ENCODE results near the gene KRT36.

Gene KRT36

GRCh38 chr17:41513168-41513547, 23.4 kb upstream of the KRT36 start:
- TF ChIP-seq SPI1 (IDR thresholded peaks at IDR 0.05; ENCODE audit: low read depth, low read length) (no peak), POU2F2 (IDR thresholded peaks at IDR 0.05; ENCODE audit: low read depth, low read length) (no peak), POLR2A (IDR thresholded peaks at IDR 0.05; ENCODE audit: low read depth, low read length) (no peak)
- FAIRE-seq = no peak
- DNase-seq (ENCODE audit: insufficient read length, low spot score) = no peak

DNA sequence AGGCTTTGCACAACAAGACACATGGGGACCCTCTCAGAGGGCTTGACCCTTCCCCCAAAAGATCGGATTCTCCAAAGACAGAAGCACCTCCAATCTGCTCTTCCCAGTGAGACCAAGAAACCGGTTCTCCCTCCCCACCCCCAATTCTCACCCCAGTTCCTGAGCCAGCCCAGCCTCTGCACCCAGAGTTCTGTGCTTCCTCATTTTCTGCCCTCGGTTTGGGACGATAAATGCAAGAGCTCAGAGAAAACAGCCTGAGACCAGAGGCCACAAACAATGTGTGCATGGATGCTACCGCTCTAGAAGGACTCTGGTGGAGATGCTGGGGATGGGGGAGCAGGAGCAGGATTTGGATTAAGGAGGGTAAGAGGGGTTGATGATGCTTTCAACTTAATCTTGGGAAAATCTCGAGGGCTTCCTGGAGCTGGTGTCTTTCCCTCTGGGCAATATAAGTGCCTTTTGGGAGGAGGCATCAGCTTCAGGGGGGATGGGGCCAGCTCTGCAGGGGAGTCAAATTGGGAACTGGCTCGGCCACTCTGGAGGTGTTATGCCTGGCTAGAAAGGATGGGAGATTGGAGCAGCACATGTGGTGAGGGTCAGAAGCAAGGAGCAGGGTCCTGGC, 22.9 kb upstream of the KRT36 start:
- no peak for TF ChIP-seq POLR2A (IDR thresholded peaks at IDR 0.05; ENCODE audit: low read depth, low read length)
- TF ChIP-seq PAX5 (IDR thresholded peaks at IDR 0.05; ENCODE audit: insufficient read depth, low read length, severe bottlenecking) = no peak
- TF ChIP-seq POLR2AphosphoS5 (IDR thresholded peaks at IDR 0.05; ENCODE audit: low read depth, low read length) = no peak
- no peak for TF ChIP-seq SPI1 (IDR thresholded peaks at IDR 0.05; ENCODE audit: low read depth, low read length)
- TF ChIP-seq POU2F2 (IDR thresholded peaks at IDR 0.05; ENCODE audit: low read depth, low read length) = no peak
- TF ChIP-seq TAF1 (IDR thresholded peaks at IDR 0.05; ENCODE audit: low read depth, low read length) = no peak
- FAIRE-seq (no peak), DNase-seq (ENCODE audit: insufficient read length, low spot score) (no peak)

DNA sequence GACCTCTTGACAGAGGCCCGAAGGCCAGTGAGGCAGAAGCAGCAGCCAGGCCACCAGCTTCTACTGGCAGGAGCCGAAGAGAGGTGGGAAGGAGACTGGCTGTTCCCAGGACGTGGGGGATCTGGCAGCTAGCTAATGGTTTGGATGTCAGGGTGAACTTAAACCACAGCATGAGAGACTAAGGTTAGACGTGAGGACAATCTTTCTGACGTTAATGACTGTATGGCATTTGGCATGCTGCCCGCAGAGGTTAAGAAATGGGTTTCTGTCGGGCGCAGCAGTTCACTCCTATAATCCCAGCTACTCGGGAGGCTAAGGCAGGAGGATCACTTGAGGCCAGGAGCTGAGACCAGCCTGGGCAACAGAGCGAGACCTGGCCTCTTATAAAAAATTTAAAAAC, 22.0 kb upstream of the KRT36 start:
- FAIRE-seq (no peak), DNase-seq (ENCODE audit: insufficient read length, low spot score) (no peak)
- no peak for TF ChIP-seq TAF1 (IDR thresholded peaks at IDR 0.05; ENCODE audit: low read depth, low read length)
- no peak for TF ChIP-seq POLR2A (IDR thresholded peaks at IDR 0.05; ENCODE audit: low read depth, low read length)
- TF ChIP-seq PAX5 (IDR thresholded peaks at IDR 0.05; ENCODE audit: insufficient read depth, low read length, severe bottlenecking) = no peak
- no peak for TF ChIP-seq POLR2AphosphoS5 (IDR thresholded peaks at IDR 0.05; ENCODE audit: low read depth, low read length)
- TF ChIP-seq POU2F2 (IDR thresholded peaks at IDR 0.05; ENCODE audit: low read depth, low read length) = no peak
- no peak for TF ChIP-seq SPI1 (IDR thresholded peaks at IDR 0.05; ENCODE audit: low read depth, low read length)

GRCh38 chr17:41511116-41511515, 21.4 kb upstream of the KRT36 start:
- DNase-seq (ENCODE audit: insufficient read length, low spot score) (no peak), FAIRE-seq (no peak)
- TF ChIP-seq TAF1 (IDR thresholded peaks at IDR 0.05; ENCODE audit: low read depth, low read length) (no peak), PAX5 (IDR thresholded peaks at IDR 0.05; ENCODE audit: insufficient read depth, low read length, severe bottlenecking) (no peak), POLR2A (IDR thresholded peaks at IDR 0.05; ENCODE audit: low read depth, low read length) (no peak), POLR2AphosphoS5 (IDR thresholded peaks at IDR 0.05; ENCODE audit: low read depth, low read length) (no peak), SPI1 (IDR thresholded peaks at IDR 0.05; ENCODE audit: low read depth, low read length) (no peak), POU2F2 (IDR thresholded peaks at IDR 0.05; ENCODE audit: low read depth, low read length) (no peak)

DNA sequence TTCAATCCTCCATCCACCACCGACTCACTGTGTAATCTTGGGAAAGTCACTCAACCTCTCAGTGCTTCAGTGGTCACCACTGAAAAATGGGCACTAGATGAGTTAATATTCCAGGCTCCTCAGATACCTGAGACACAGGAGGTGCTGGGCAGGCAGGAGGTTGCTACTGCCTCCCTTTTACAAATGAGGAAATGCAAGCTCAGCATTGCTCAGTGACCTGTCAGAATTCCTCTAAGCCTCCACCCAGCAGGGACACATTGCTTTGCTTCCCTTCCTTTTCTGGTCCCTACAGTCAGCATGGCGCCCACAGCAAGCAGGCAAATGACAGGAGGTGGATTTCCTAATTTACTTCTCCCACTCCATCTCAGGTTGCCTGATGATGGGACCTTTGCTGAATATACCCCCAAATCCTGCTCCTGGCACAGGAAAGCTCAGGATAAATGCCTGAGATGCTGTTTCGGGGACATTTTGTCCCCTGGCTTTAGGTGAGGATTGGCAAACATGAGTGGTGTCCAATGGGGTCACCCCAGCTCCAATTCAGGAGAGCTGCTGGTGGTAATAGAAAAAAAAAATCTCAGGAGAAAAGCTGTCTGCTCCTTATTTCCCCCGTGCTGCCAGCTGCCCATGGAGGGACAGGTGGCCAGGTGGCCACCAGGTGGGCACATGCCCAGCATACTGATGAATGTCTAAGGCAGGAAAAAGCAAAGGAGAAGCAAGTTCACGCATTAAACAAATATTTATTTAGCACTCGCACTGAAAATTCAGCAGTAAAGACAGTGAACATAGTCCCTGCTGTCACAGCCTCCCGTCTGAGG, 20.7 kb upstream of the KRT36 start:
- DNase-seq (ENCODE audit: insufficient read length, low spot score) = no peak
- FAIRE-seq = no peak

GRCh38 chr17:41507315-41507880, 17.7 kb upstream of the KRT36 start:
- FAIRE-seq (no peak), DNase-seq (ENCODE audit: insufficient read length, low spot score) (no peak)
- no peak for TF ChIP-seq SPI1 (IDR thresholded peaks at IDR 0.05; ENCODE audit: low read depth, low read length)
- no peak for TF ChIP-seq PAX5 (IDR thresholded peaks at IDR 0.05; ENCODE audit: insufficient read depth, low read length, severe bottlenecking)

More for the DNA sequence above, 20.7 kb upstream of the KRT36 start:
- TF ChIP-seq POLR2A (IDR thresholded peaks at IDR 0.05; ENCODE audit: low read depth, low read length) (no peak), TAF1 (IDR thresholded peaks at IDR 0.05; ENCODE audit: low read depth, low read length) (no peak), POU2F2 (IDR thresholded peaks at IDR 0.05; ENCODE audit: low read depth, low read length) (no peak), SPI1 (IDR thresholded peaks at IDR 0.05; ENCODE audit: low read depth, low read length) (no peak), PAX5 (IDR thresholded peaks at IDR 0.05; ENCODE audit: insufficient read depth, low read length, severe bottlenecking) (no peak), POLR2AphosphoS5 (IDR thresholded peaks at IDR 0.05; ENCODE audit: low read depth, low read length) (no peak)

- FAIRE-seq (no peak), DNase-seq (ENCODE audit: insufficient read length, low spot score) (no peak)
- TF ChIP-seq SPI1 (IDR thresholded peaks at IDR 0.05; ENCODE audit: low read depth, low read length) (peak; percentile 87), PAX5 (IDR thresholded peaks at IDR 0.05; ENCODE audit: insufficient read depth, low read length, severe bottlenecking) (no peak)
Measured at GRCh38 chr17:41505809-41506767, 16.4 kb upstream of the KRT36 start.

GRCh38 chr17:41505007-41505808, 15.5 kb upstream of the KRT36 start, which contains the start of gene KRT13:
Gene KRT13, minus strand, starts transcription at chr17:41505612. Its CDS starts 62 bp downstream, at chr17:41505550.
- DNase-seq (ENCODE audit: insufficient read length, low spot score) (no peak), FAIRE-seq (no peak)
- TF ChIP-seq PAX5 (IDR thresholded peaks at IDR 0.05; ENCODE audit: insufficient read depth, low read length, severe bottlenecking) (no peak), POU2F2 (IDR thresholded peaks at IDR 0.05; ENCODE audit: low read depth, low read length) (no peak), POLR2AphosphoS5 (IDR thresholded peaks at IDR 0.05; ENCODE audit: low read depth, low read length) (no peak), TAF1 (IDR thresholded peaks at IDR 0.05; ENCODE audit: low read depth, low read length) (no peak), SPI1 (IDR thresholded peaks at IDR 0.05; ENCODE audit: low read depth, low read length) (no peak), POLR2A (IDR thresholded peaks at IDR 0.05; ENCODE audit: low read depth, low read length) (no peak)

Data from GM12891 (cell line).